Hematopoietic multipotent progenitor cell treated with erythropoietin and hydrocortisone succinate and interleukin-3 and kit ligand, for 6 days (in vitro differentiated cells): ENCODE results near the gene GLIS2.

Experiments used
- DNase-seq: peaks from one replicate; pipeline ENCODE4 v3.0.0-alpha.2; 2015

GLIS2 gene

DNA sequence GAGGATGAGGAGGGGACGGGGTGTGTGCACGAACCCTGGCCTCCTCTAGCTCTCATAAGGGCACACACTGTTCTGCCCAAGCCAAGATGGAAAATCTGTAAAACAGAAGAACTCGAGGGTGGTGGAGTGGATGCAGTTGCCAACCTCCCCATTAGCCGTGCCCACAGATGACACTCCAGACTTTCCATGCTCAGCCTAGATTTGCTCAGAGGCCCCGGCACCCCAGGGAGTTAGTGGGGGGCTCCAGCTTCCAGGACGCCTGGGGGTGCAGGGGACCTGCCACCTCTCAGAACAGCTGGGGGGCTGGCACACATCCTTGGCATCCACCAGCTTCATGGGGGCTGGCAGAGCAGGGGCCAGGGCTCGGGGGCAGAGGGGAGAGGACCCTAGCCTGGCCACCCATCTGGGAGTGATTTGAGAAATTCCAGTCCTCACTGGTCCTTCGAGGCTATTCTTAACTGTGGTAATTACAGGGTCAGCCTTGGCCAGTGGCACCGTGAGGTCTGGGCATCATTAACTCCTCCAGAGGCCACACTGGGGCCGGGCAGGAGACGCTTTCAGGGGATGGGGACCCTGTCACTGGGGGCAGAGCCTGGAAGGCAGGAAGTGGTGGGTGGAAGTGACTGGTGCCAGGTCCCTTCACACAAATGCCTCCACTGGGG lies 70.1 kb downstream of the GLIS2 start:
- no peak for DNase-seq

- DNase-seq, result no peak
Observed at GRCh38 chr16:4386451-4386805, 70.6 kb downstream of the GLIS2 start.

GRCh38 chr16:4386951-4387565 lies 71.2 kb downstream of the GLIS2 start:
- DNase-seq, result no peak

GRCh38 chr16:4387781-4388180 lies 71.9 kb downstream of the GLIS2 start:
- no peak for DNase-seq

DNA sequence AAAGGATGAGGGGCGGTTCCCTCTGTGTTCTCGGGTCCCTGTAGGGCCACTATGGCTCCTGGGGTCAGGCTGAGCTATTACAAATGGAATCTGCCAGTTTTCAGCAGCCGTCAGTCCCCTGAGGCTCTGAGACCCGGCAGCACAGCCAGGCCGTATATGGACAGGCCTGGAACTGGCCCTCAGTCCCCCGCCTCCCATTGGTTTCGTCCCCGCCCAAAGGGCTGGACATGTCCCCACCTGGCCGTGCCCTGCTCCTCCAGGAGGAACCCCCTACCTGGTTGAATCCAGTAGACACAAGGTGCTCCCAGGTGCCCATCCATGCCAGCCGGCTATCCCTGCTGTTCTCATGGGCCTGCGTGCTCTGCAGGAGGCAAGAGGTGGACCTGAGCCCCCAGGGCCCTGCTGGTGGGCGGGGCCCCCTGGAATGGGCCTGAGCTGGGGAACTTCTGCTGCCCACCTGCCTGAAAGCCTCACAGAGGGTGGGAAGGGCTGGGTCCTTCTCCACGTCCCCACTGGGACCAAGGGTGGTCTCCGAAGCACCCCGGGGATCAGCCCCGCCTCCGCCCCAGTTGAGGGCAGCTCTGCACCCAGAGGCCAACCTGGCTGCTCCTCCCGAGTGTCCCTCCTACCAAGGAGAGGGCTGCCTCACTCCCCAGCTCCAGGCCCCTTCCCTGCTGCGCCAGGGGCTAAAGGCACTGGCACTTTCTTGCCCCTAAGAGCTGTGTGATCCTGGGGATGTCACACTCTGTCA lies 72.6 kb downstream of the GLIS2 start:
- no peak for DNase-seq
